Measurements from ENCODE around the gene NLRC4.
A peak's percentile ranks its signal among the peaks of the same experiment; 100 is the strongest.
"Not testable (repeated sequence)": the region's sequence is repeated elsewhere in the genome, so short reads cannot be mapped to it uniquely, and the experiment has no call there.

NLRC4 gene

GRCh38 chr2:32289165-32289999 is 24.7 kb upstream of the NLRC4 start:
- no peak for DNase-seq (ENCODE audit: extremely low spot score)
- CTCF ChIA-PET: no interaction called here
- POLR2A ChIA-PET: no interaction called here
- TF ChIP-seq FOXM1 (IDR thresholded peaks at IDR 0.05; ENCODE audit: borderline replicate concordance) (no peak), TARDBP (IDR thresholded peaks at IDR 0.05) (no peak), L3MBTL2 (conservative IDR thresholded peaks at IDR 0.05) (no peak), CTBP1 (IDR thresholded peaks at IDR 0.05; ENCODE audit: borderline replicate concordance) (no peak), NFRKB (IDR thresholded peaks at IDR 0.05) (no peak), FOXA1 (IDR thresholded peaks at IDR 0.05) (no peak), ZNF384 (IDR thresholded peaks at IDR 0.05) (no peak), FOXK2 (IDR thresholded peaks at IDR 0.05) (no peak)

- POLR2A ChIA-PET: no interaction called here
- no peak for DNase-seq (ENCODE audit: extremely low spot score)
- CTCF ChIA-PET: no interaction called here
- TF ChIP-seq ELF4 (IDR thresholded peaks at IDR 0.05) (no peak), FOXA1 (IDR thresholded peaks at IDR 0.05) (no peak), SP1 (IDR thresholded peaks at IDR 0.05) (no peak), LEF1 (IDR thresholded peaks at IDR 0.05; ENCODE audit: borderline replicate concordance) (no peak), FOXK2 (IDR thresholded peaks at IDR 0.05) (no peak), PKNOX1 (IDR thresholded peaks at IDR 0.05) (no peak), BHLHE40 (IDR thresholded peaks at IDR 0.05; ENCODE audit: borderline replicate concordance) (no peak), TARDBP (IDR thresholded peaks at IDR 0.05) (no peak)
Measured at GRCh38 chr2:32284321-32284720, 19.6 kb upstream of the NLRC4 start.

GRCh38 chr2:32278478-32278853 is 13.8 kb upstream of the NLRC4 start:
- POLR2A ChIA-PET: interaction anchor here (1.3 to 2.0 kb wide), 4 partner anchors 12 to 113 kb away, joined by 3 to 5 read pairs (median 4); partner anchors contain the start of gene SLC30A6
- TF ChIP-seq SP1 (IDR thresholded peaks at IDR 0.05) (no peak), LEF1 (IDR thresholded peaks at IDR 0.05; ENCODE audit: borderline replicate concordance) (no peak), CTBP1 (IDR thresholded peaks at IDR 0.05; ENCODE audit: borderline replicate concordance) (no peak), BHLHE40 (IDR thresholded peaks at IDR 0.05; ENCODE audit: borderline replicate concordance) (no peak), ARNT (IDR thresholded peaks at IDR 0.05) (no peak), FOXK2 (IDR thresholded peaks at IDR 0.05) (no peak), PKNOX1 (IDR thresholded peaks at IDR 0.05) (no peak), ELF4 (IDR thresholded peaks at IDR 0.05) (no peak), SUZ12 (IDR thresholded peaks at IDR 0.05) (no peak), NFRKB (IDR thresholded peaks at IDR 0.05) (no peak), HDGF (IDR thresholded peaks at IDR 0.05; ENCODE audit: borderline replicate concordance) (no peak)
- no peak for DNase-seq (ENCODE audit: extremely low spot score)
- CTCF ChIA-PET: no interaction called here

GRCh38 chr2:32277674-32278477 is 13.2 kb upstream of the NLRC4 start, which contains the start of gene YIPF4:
Gene YIPF4 (plus strand): TSS chr2:32277904. CDS start chr2:32278156, 252 bp downstream.
- POLR2A ChIA-PET: interaction anchor here (0.6 to 2.0 kb wide), 5 partner anchors 10 to 112 kb away, joined by 3 to 5 read pairs (median 4); partner anchors contain the start of gene SLC30A6
- CTCF ChIA-PET: no interaction called here
- TF ChIP-seq ZNF384 (IDR thresholded peaks at IDR 0.05) (no peak), L3MBTL2 (conservative IDR thresholded peaks at IDR 0.05) (peak; percentile 84), LEF1 (IDR thresholded peaks at IDR 0.05; ENCODE audit: borderline replicate concordance) (no peak), PKNOX1 (IDR thresholded peaks at IDR 0.05) (peak; percentile 55), BHLHE40 (IDR thresholded peaks at IDR 0.05; ENCODE audit: borderline replicate concordance) (no peak), FOXM1 (IDR thresholded peaks at IDR 0.05; ENCODE audit: borderline replicate concordance) (no peak), SUZ12 (IDR thresholded peaks at IDR 0.05) (no peak), TARDBP (IDR thresholded peaks at IDR 0.05) (no peak), SP1 (IDR thresholded peaks at IDR 0.05) (no peak), ARNT (IDR thresholded peaks at IDR 0.05) (no peak), CTBP1 (IDR thresholded peaks at IDR 0.05; ENCODE audit: borderline replicate concordance) (no peak), ELF4 (IDR thresholded peaks at IDR 0.05) (peak; percentile 62), NFRKB (IDR thresholded peaks at IDR 0.05) (no peak), FOXK2 (IDR thresholded peaks at IDR 0.05) (peak; percentile 88), HDGF (IDR thresholded peaks at IDR 0.05; ENCODE audit: borderline replicate concordance) (no peak), FOXA1 (IDR thresholded peaks at IDR 0.05) (no peak)
- peak; percentile 97 for DNase-seq (ENCODE audit: extremely low spot score)

GRCh38 chr2:32277363-32277673 is 12.6 kb upstream of the NLRC4 start:
- TF ChIP-seq FOXK2 (IDR thresholded peaks at IDR 0.05) (no peak), ELF4 (IDR thresholded peaks at IDR 0.05) (no peak), PKNOX1 (IDR thresholded peaks at IDR 0.05) (no peak), NFRKB (IDR thresholded peaks at IDR 0.05) (no peak), CTBP1 (IDR thresholded peaks at IDR 0.05; ENCODE audit: borderline replicate concordance) (no peak), SUZ12 (IDR thresholded peaks at IDR 0.05) (no peak), FOXM1 (IDR thresholded peaks at IDR 0.05; ENCODE audit: borderline replicate concordance) (no peak), HDGF (IDR thresholded peaks at IDR 0.05; ENCODE audit: borderline replicate concordance) (no peak), BHLHE40 (IDR thresholded peaks at IDR 0.05; ENCODE audit: borderline replicate concordance) (no peak), LEF1 (IDR thresholded peaks at IDR 0.05; ENCODE audit: borderline replicate concordance) (no peak)
- DNase-seq (ENCODE audit: extremely low spot score): no peak
- CTCF ChIA-PET: no interaction called here
- POLR2A ChIA-PET: interaction anchor here (1.3 to 2.0 kb wide), 4 partner anchors 13 to 112 kb away, joined by 3 to 5 read pairs (median 4); partner anchors contain the start of gene SLC30A6

GRCh38 chr2:32275790-32276189 is 11.1 kb upstream of the NLRC4 start:
- DNase-seq (ENCODE audit: extremely low spot score); CTCF ChIA-PET; POLR2A ChIA-PET: not testable (repeated sequence)
